Endothelial cell of umbilical vein (primary cell): ENCODE measurements around the gene CNDP2. TPM values are rescaled to one million over a fixed set of nuclear protein-coding genes. Genes with fewer than 3 reads are reported as not detected.

Source experiments
- BruUV-seq: library from RNA; stranded (reverse); fragments of 400-500 nt; replicated peaks from 2 replicates; lab custom pipeline; 2021; lab: Mats Ljungman, UMichigan
- CTCF ChIA-PET: fragments of 300-600, 350-600 bp; sonication (Branson Sonifier 250); formaldehyde crosslinking; loops from one replicate; lab custom pipeline; 2021; ENCODE audit warnings: antibody characterized with exemption, inconsistent platforms; lab: Charles Lee
- POLR2A ChIA-PET: fragments of 300-600, 350-600 bp; sonication (Branson Sonifier 250); formaldehyde crosslinking; loops from one replicate; lab custom pipeline; 2021; ENCODE audit warnings: antibody characterized with exemption, inconsistent platforms; lab: Charles Lee
- DNase-seq: peaks from one replicate; pipeline ENCODE4 v3.0.0-alpha.2; 2011; ENCODE audit warnings: low read depth, low spot score
- FAIRE-seq: peaks from 2 replicates; lab custom pipeline; 2011; peaks lifted over from hg19 to GRCh38; lab: Jason Lieb, UNC
- H2AFZ ChIP-seq: 2 replicates; pipeline ENCODE4 v1.6.0; 2012; ENCODE audit warnings: low read depth, low read length, control low read depth, inconsistent platforms
- H3K27ac ChIP-seq: 2 replicates; pipeline ENCODE4 v1.5.1; 2011; ENCODE audit warnings: low read depth, mild to moderate bottlenecking, control low read depth, low read length, moderate library complexity; ENCODE audit not compliant: insufficient read depth
- H3K27me3 ChIP-seq, 2 experiments: 2 replicates each; pipeline versions ENCODE4 v1.6.0 to v1.6.1; 2011; ENCODE audit warnings: low read length in 2 of 2, mixed read lengths in 1 of 2; ENCODE audit not compliant: control insufficient read depth in 2 of 2, insufficient read depth in 2 of 2
- H3K36me3 ChIP-seq, 2 experiments: 2 replicates in 1 of 2; 3 replicates in 1 of 2; pipeline ENCODE4 v1.5.1; 2011; ENCODE audit warnings: low read length in 2 of 2, mild to moderate bottlenecking in 1 of 2, moderate library complexity in 1 of 2; ENCODE audit not compliant: control insufficient read depth in 2 of 2, insufficient read depth in 2 of 2; ENCODE audit errors: extremely low read depth in 1 of 2
- H3K4me1 ChIP-seq: 3 replicates; pipeline ENCODE4 v1.5.1; 2011; ENCODE audit warnings: mild to moderate bottlenecking, low read length; ENCODE audit not compliant: control insufficient read depth, insufficient read depth; ENCODE audit errors: extremely low read depth
- H3K4me2 ChIP-seq: 2 replicates; pipeline ENCODE4 v1.6.1; 2011; ENCODE audit warnings: low read length, control low read depth, mixed read lengths; ENCODE audit not compliant: insufficient read depth
- H3K4me3 ChIP-seq, 3 experiments: fragments of 200-600 bp in 1 of 3; sonication (generic), shearing (Covaris generic) in 1 of 3; replicated peaks in 1 of 3; 2 replicates each; pipeline ENCODE4 v1.5.1; 2011 to 2016; ENCODE audit warnings: control low read depth in 3 of 3, low read length in 3 of 3, mild to moderate bottlenecking in 2 of 3, inconsistent platforms in 1 of 3, low read depth in 1 of 3, moderate library complexity in 1 of 3; ENCODE audit not compliant: insufficient read depth in 1 of 3
- H3K79me2 ChIP-seq: 2 replicates; pipeline ENCODE4 v1.6.0; 2012; ENCODE audit warnings: low read length, inconsistent platforms; ENCODE audit not compliant: control insufficient read depth, insufficient read depth
- H3K9ac ChIP-seq: replicated peaks from 2 replicates; pipeline ENCODE3; 2011; ENCODE audit warnings: low read length, control low read depth; ENCODE audit not compliant: insufficient read depth; ENCODE audit errors: extremely low read depth
- H3K9me1 ChIP-seq: replicated peaks from 3 replicates; pipeline ENCODE4 v1.6.0; 2011; ENCODE audit warnings: mild to moderate bottlenecking, low read length; ENCODE audit not compliant: control insufficient read depth, insufficient read depth; ENCODE audit errors: extremely low read depth
- H3K9me3 ChIP-seq: replicated peaks from 2 replicates; pipeline ENCODE4 v1.5.1; 2012; ENCODE audit warnings: low read length, inconsistent platforms; ENCODE audit not compliant: control insufficient read depth, insufficient read depth
- H4K20me1 ChIP-seq: replicated peaks from 2 replicates; pipeline ENCODE3; 2011; ENCODE audit warnings: mild to moderate bottlenecking, low read length; ENCODE audit not compliant: control insufficient read depth, insufficient read depth; ENCODE audit errors: extremely low read depth
- CTCF ChIP-seq, 2 donors: IDR thresholded peaks; 1 replicate in 1 of 2; 2 replicates in 1 of 2; pipeline ENCODE4 v1.5.1; 2011; ENCODE audit warnings: low read length in 2 of 2, mild to moderate bottlenecking in 2 of 2, moderate library complexity in 2 of 2, control low read depth in 1 of 2, inconsistent platforms in 1 of 2, low read depth in 1 of 2; ENCODE audit not compliant: insufficient read depth in 1 of 2; ENCODE audit errors: extremely low read depth in 1 of 2
- EZH2 ChIP-seq: IDR thresholded peaks from 2 replicates; pipeline ENCODE4 v1.6.1; 2012; ENCODE audit warnings: borderline replicate concordance, low read depth, mild to moderate bottlenecking, moderate library complexity, low read length, inconsistent platforms; ENCODE audit not compliant: severe bottlenecking
- FOS ChIP-seq: IDR thresholded peaks from 2 replicates; pipeline ENCODE4 v1.6.1; 2011; ENCODE audit warnings: mild to moderate bottlenecking, low read length, moderate library complexity, borderline replicate concordance; ENCODE audit not compliant: insufficient read depth
- GATA2 ChIP-seq: IDR thresholded peaks from 2 replicates; pipeline ENCODE4 v1.7.0; 2011; ENCODE audit warnings: low read depth, mild to moderate bottlenecking, moderate library complexity, mixed read lengths, low read length; ENCODE audit not compliant: insufficient read length, insufficient read depth
- JUN ChIP-seq: IDR thresholded peaks from 2 replicates; pipeline ENCODE4 v1.6.1; 2011; ENCODE audit warnings: borderline replicate concordance, low read depth; ENCODE audit not compliant: insufficient read length, insufficient read depth
- MAX ChIP-seq: IDR thresholded peaks from 2 replicates; pipeline ENCODE4 v1.6.1; 2011; ENCODE audit not compliant: insufficient read depth, insufficient read length
- MYC ChIP-seq: IDR thresholded peaks from one replicate; pipeline ENCODE4 v1.6.1; 2011; ENCODE audit warnings: mild to moderate bottlenecking, low read depth, low read length
- POLR2A ChIP-seq: IDR thresholded peaks from 2 replicates; pipeline ENCODE4 v1.6.1; 2012; ENCODE audit warnings: low read depth, mild to moderate bottlenecking, control low read depth, low read length
- POLR2AphosphoS5 ChIP-seq: IDR thresholded peaks from 2 replicates; pipeline ENCODE4 v1.6.1; 2012; ENCODE audit warnings: low read depth, mild to moderate bottlenecking, control low read depth, low read length, moderate library complexity; ENCODE audit not compliant: insufficient read depth
- dilution Hi-C: fragments of 300-500 bp; cut with MboI; formaldehyde crosslinking; loops from one replicate; pipeline ENCODE4 v1.15.0; 2019; ENCODE audit warnings: low sequenced_read_pairs; ENCODE audit not compliant: extremely low pct_ligation_motif_present
- intact Hi-C: fragments of 100-400 bp; cut with micrococcal nuclease; formaldehyde crosslinking; loops from one replicate; pipeline ENCODE4 v1.10.0; 2022
- polyA plus RNA-seq, 4 experiments: library from polyadenylated mRNA; depleted of rRNA in 3 of 4; stranded (reverse) in 3 of 4; unstranded in 1 of 4; fragments of >200 nt; gene quantifications; 2 replicates each; pipeline versions ENCODE4 v1.2.1 to v1.2.3, GENCODE V29; 2011 to 2012; ENCODE audit warnings: missing spikeins in 1 of 4
- total RNA-seq: library from RNA; stranded (reverse); gene quantifications from 2 replicates; pipeline ENCODE4 v1.2.3, GENCODE V29; 2021

CNDP2 gene
- total and polyA plus RNA-seq, 2 donors (not counting 3 experiments of a cell fraction or from before 2014, with no cell fraction given) = 52.9 to 123 TPM

GRCh38 chr18:74453642-74454198, 42.4 kb upstream of the CNDP2 start:
- intact Hi-C loops = no loop called here

More at GRCh38 chr18:74453642-74454198, 42.4 kb upstream of the CNDP2 start:
- Histone ChIP-seq H2AFZ (no peak overlapping the region), H3K9me3 (no peaks in the 10 kb centered on the region), H3K27ac (no peak overlapping the region), H3K4me3 (no peak overlapping the region), H3K79me2 (no peaks in the 10 kb centered on the region), H3K4me2 (no peak overlapping the region), H3K36me3 (no peaks in the 10 kb centered on the region), H3K27me3 (peaks cover 32 to 48% of the 10 kb centered on the region in 2 experiments), H3K4me1 (no peaks in the 10 kb centered on the region), H4K20me1 (no peaks in the 10 kb centered on the region), H3K9me1 (no peaks in the 10 kb centered on the region), H3K9ac (no peak overlapping the region)
- no TSS peak for BruUV-seq
- POLR2A ChIA-PET = no interaction called here
- DNase-seq (no peak), FAIRE-seq (no peak)
- CTCF ChIA-PET = no interaction called here
- TF ChIP-seq POLR2A (no peak), MYC (no peak), POLR2AphosphoS5 (no peak), FOS (no peak), GATA2 (no peak), EZH2 (no peak), MAX (no peak), CTCF (IDR thresholded peaks at IDR 0.05; ENCODE audit: extremely low read depth in 1 of 2, insufficient read depth in 1 of 2, low read depth in 1 of 2, low read length in 2 of 2) (no peak), JUN (no peak)
- dilution Hi-C loops = no loop called here
